Calu3 (cell line): ENCODE results near the gene HSDL1. TPM values are rescaled to one million over a fixed set of nuclear protein-coding genes. Genes with fewer than 3 reads are reported as not detected.

Experiments
- BruUV-seq: library from RNA; stranded (reverse); fragments of 400-500 nt; replicated peaks from 2 replicates; lab custom pipeline; 2021; lab: Mats Ljungman, UMichigan
- CTCF ChIA-PET: fragments of 300-600 bp; sonication (Branson Sonifier 250); formaldehyde crosslinking; loops from one replicate; lab custom pipeline; 2022; ENCODE audit warnings: antibody characterized with exemption; lab: Charles Lee
- DNase-seq: peaks from one replicate; pipeline ENCODE4 v3.0.0; 2022
- H3K27ac Mint-ChIP-seq: one replicate; pipeline ENCODE4 v1.8.0; 2022; ENCODE audit warnings: mixed read lengths; ENCODE audit not compliant: unreplicated experiment
- H3K27me3 Mint-ChIP-seq: one replicate; pipeline ENCODE4 v1.8.0; 2022; ENCODE audit warnings: mixed read lengths; ENCODE audit not compliant: unreplicated experiment
- H3K36me3 Mint-ChIP-seq: one replicate; pipeline ENCODE4 v1.8.0; 2022; ENCODE audit warnings: mild to moderate bottlenecking, moderate library complexity, mixed read lengths; ENCODE audit not compliant: insufficient read depth, unreplicated experiment
- H3K4me1 Mint-ChIP-seq: one replicate; pipeline ENCODE4 v1.8.0; 2022; ENCODE audit warnings: mild to moderate bottlenecking, low read depth, mixed read lengths; ENCODE audit not compliant: unreplicated experiment
- H3K4me3 Mint-ChIP-seq: one replicate; pipeline ENCODE4 v1.8.0; 2022; ENCODE audit warnings: mild to moderate bottlenecking, low read depth, moderate library complexity, mixed read lengths; ENCODE audit not compliant: unreplicated experiment
- H3K9me3 Mint-ChIP-seq: one replicate; pipeline ENCODE4 v1.8.0; 2022; ENCODE audit warnings: low read depth, mixed read lengths; ENCODE audit not compliant: unreplicated experiment
- intact Hi-C: fragments of 100-400 bp; cut with micrococcal nuclease; formaldehyde crosslinking; loops from one replicate; pipeline ENCODE4 v1.10.0; 2022; ENCODE audit not compliant: unreplicated experiment
- total RNA-seq: library from RNA; stranded (reverse); gene quantifications from 2 replicates; pipeline ENCODE4 v1.2.3, GENCODE V29; 2022
- TF ChIP-seq, protein P1 (sequence below): fragments of 200-600 bp; IDR thresholded peaks from one replicate; pipeline ENCODE4 v1.8.0; 2022; ENCODE audit warnings: antibody characterized with exemption; ENCODE audit not compliant: unreplicated experiment

The HSDL1 gene
- total RNA-seq, 1 experiment from 2014 or later, result 20.8 TPM

DNA sequence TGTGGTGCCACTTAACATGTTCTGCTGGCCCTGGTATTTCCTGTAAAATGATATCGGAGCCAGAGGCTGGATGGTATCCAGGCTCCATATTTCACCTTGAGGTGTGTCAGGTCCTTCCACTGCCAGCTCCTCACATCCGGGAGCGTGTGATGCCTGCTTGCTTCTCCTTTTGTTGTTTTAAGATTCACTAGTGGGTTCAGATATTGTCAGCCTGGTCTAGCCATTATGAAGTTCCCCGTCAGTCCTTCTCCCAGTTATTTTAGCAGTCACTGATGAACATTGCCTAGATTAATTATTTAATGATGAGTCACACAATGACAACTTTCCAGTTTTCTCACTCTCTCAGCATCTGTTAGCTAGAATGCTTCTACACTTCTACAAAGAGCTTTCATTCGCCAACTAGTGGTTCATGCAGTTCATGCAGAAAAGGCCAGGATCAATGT is 11.4 kb upstream of the HSDL1 start:
- peak; percentile 39 for DNase-seq
- intact Hi-C loops, result no loop called here
- peak overlapping the region; percentile 10 for H3K27ac Mint-ChIP-seq
- peaks cover 33% of the 10 kb centered on the region for H3K27me3 Mint-ChIP-seq
- no peaks in the 10 kb centered on the region for H3K9me3 Mint-ChIP-seq
- H3K4me3 Mint-ChIP-seq, result no peak overlapping the region
- peaks cover 6% of the 10 kb centered on the region for H3K36me3 Mint-ChIP-seq
- H3K4me1 Mint-ChIP-seq, result no peaks in the 10 kb centered on the region
- TF ChIP-seq, protein P1, sequence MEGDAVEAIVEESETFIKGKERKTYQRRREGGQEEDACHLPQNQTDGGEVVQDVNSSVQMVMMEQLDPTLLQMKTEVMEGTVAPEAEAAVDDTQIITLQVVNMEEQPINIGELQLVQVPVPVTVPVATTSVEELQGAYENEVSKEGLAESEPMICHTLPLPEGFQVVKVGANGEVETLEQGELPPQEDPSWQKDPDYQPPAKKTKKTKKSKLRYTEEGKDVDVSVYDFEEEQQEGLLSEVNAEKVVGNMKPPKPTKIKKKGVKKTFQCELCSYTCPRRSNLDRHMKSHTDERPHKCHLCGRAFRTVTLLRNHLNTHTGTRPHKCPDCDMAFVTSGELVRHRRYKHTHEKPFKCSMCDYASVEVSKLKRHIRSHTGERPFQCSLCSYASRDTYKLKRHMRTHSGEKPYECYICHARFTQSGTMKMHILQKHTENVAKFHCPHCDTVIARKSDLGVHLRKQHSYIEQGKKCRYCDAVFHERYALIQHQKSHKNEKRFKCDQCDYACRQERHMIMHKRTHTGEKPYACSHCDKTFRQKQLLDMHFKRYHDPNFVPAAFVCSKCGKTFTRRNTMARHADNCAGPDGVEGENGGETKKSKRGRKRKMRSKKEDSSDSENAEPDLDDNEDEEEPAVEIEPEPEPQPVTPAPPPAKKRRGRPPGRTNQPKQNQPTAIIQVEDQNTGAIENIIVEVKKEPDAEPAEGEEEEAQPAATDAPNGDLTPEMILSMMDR, result no peak
- CTCF ChIA-PET, result interaction anchor here (0.7 to 2.3 kb wide), 9 partner anchors 11 to 313 kb away, joined by 3 to 18 read pairs (median 5); partner anchors contain the start of genes DNAAF1, HSDL1, MBTPS1 and TAF1C
- no TSS peak for BruUV-seq

DNA sequence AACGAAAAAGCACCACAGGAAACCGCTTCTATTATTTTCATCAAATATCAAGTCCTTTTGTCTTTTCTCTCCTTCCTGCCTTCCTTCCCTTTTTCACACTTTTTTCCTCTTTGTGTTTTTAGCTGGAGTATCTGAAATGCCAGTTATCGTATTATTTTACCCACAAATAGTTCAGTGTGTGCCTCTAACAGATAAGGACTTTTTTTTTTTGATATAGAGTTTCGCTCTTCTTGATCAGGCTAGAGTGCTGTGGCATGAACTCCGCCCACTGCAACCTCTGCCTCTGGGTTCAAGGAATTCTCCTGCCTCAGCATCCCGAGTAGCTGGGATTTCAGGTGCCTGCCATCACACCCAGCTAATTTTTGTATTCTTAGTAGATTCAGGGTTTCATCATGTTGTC is 10.8 kb upstream of the HSDL1 start:
- intact Hi-C loops, result no loop called here
- Mint-ChIP-seq H3K27ac (no peak overlapping the region), H3K4me3 (no peak overlapping the region), H3K4me1 (no peaks in the 10 kb centered on the region), H3K36me3 (peaks cover 6% of the 10 kb centered on the region), H3K9me3 (no peaks in the 10 kb centered on the region), H3K27me3 (peaks cover 35% of the 10 kb centered on the region)
- no peak for DNase-seq
- BruUV-seq, result no TSS peak
- CTCF ChIA-PET, result interaction anchor here (1.2 to 2.3 kb wide), 4 partner anchors 20 to 71 kb away, joined by 4 to 18 read pairs (median 9); partner anchors contain the start of genes MBTPS1 and TAF1C
- TF ChIP-seq, protein P1, result no peak

DNA sequence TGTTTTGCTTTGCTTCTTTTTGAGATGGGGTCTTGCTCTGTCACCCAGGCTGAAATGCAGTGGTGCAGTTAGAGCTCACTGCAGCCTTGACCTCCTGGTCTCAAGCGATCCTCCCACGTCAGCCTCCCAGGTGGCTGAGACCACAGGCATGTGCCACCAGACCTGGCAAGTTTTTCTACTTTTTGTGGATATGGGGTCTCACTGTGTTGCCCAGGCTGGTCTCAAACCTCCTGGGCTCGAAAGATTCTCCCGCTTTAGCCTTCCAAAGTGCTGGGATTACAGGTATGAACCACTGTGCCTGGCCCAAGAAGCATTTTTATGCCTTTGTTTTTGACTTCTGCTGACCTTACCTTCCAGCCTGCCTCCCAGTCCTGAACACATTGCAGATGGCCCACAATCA is 10.2 kb upstream of the HSDL1 start:
- CTCF ChIA-PET, result no interaction called here
- BruUV-seq, result no TSS peak
- TF ChIP-seq, protein P1, result no peak
- peaks cover 41% of the 10 kb centered on the region for H3K27me3 Mint-ChIP-seq
- H3K9me3 Mint-ChIP-seq, result no peaks in the 10 kb centered on the region
- H3K36me3 Mint-ChIP-seq, result peaks cover 6% of the 10 kb centered on the region
- H3K4me3 Mint-ChIP-seq, result no peak overlapping the region
- H3K4me1 Mint-ChIP-seq, result no peaks in the 10 kb centered on the region
- H3K27ac Mint-ChIP-seq, result no peak overlapping the region
- intact Hi-C loops, result no loop called here
- DNase-seq, result no peak

DNA sequence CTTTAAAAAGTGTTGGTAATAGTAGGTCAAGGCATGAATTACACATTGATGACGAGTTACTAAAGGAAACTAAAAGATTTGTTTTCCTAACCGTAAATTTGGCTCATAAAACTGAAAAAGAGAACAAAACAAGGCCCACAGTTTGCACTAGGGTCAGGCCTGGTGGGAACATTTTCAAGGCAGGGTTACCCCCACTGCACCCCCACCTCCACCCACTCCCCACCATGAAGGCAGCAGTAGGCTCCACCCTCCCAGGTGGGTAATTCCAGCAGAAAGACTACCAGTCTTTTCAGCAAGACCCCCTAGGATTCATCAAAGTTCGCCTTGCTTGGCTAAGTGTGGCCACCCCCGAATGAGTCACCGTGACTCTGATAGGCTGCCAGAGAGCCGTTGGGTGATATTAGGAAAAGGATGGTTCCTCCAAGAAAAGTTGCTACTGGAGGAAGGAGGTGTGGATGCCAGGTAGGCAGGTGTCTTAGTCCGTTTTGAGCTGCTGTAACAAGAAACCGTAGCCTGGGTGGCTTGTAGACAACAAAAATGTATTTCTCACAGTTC is 8.8 kb upstream of the HSDL1 start:
- Mint-ChIP-seq H3K27me3 (peaks cover 31% of the 10 kb centered on the region), H3K36me3 (peaks cover 6% of the 10 kb centered on the region), H3K4me1 (no peaks in the 10 kb centered on the region), H3K9me3 (no peaks in the 10 kb centered on the region), H3K4me3 (no peak overlapping the region), H3K27ac (no peak overlapping the region)
- intact Hi-C loops, result no loop called here
- CTCF ChIA-PET, result interaction anchor here (1.6 kb wide), 1 partner anchor 154 kb away, joined by 3 read pairs; no protein-coding TSS in a partner anchor
- no peak for DNase-seq
- TF ChIP-seq, protein P1, result no peak
- no TSS peak for BruUV-seq
